ENCODE measurements around the gene RPL10. TPM values are rescaled to one million over a fixed set of nuclear protein-coding genes. Genes with fewer than 3 reads are reported as not detected.

The RPL10 gene
- total and polyA plus RNA-seq, 9 of the 15 experiments (the other 6 are each of a cell fraction or from before 2014, with no cell fraction given) = 3,774 to 7,600 (median 5,014) TPM

DNA sequence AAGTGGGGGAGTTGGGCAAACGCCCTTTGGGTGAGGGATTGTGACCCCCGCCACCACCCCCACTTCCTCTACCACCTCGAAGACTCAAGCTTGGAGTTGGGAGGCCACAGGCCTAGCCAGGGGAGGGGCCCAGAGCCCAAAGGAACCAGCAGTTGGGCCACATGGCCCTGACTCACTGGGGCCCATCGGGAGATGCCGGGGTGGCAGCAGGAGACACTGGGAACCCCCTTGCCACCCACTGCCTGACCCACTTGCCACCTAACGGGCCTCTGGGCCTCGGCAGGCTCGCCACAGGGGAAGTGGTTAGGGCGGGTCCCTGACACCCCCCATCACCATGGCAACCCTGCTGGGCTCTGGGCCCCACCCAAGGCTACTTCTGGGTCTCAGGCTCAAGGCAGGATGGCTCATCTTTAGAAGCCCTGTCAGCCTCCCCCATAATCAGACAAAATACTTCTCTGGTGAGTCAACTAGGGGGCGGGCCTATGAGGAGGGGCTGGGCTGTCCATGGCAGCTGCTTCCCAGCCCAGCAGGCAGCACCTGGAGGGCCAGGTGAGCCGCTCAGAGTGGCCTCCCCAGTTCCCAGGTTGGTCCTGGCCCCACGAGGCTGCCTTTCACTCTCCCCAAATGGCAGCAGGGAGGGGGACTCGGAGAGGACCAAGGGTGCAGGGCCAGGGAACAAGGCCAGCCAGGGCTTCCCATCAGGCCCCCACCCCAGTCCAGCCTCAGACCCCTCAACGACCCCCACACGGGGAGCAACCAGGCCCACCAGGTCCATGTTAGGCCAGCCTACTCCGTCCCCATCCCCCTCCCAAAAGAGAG, 29.3 kb upstream of the RPL10 start (continued):
- TF ChIP-seq RFX1 (IDR thresholded peaks at IDR 0.05) (peak; percentile 98), ZC3H8 (IDR thresholded peaks at IDR 0.05) (no peak), TCF3 (CRISPR knock-in tag; IDR thresholded peaks at IDR 0.05) (0 out of 2 replicates have a peak, but pooled peaks have one; percentile 22), DMBX1 (CRISPR knock-in tag; IDR thresholded peaks at IDR 0.05; ENCODE audit: borderline replicate concordance) (peak; percentile 32; the same call in 1 of the 2 replicates), BRF2 (IDR thresholded peaks at IDR 0.05; ENCODE audit: borderline replicate concordance, insufficient read depth, insufficient read length) (no peak), NBN (IDR thresholded peaks at IDR 0.05; ENCODE audit: low read depth) (no peak), SREBF2 (CRISPR knock-in tag; IDR thresholded peaks at IDR 0.05) (no peak), SRSF1 (IDR thresholded peaks at IDR 0.05; ENCODE audit: low read depth, low read length) (no peak), POLR2AphosphoS2 (IDR thresholded peaks at IDR 0.05; ENCODE audit: low read length) (no peak; the same call in 1 of the 2 replicates), ZBTB12 (CRISPR knock-in tag; IDR thresholded peaks at IDR 0.05) (no peak), SNRNP70 (optimal IDR thresholded peaks at IDR 0.05; ENCODE audit: low read depth, low read length) (no peak), RBM22 (IDR thresholded peaks at IDR 0.05; ENCODE audit: low read depth, low read length, poor library complexity, severe bottlenecking) (peak; percentile 56), POLR2B (IDR thresholded peaks at IDR 0.05; ENCODE audit: low read depth, partially characterized antibody) (peak; percentile 56)
- TF ChIP-seq, protein P1, sequence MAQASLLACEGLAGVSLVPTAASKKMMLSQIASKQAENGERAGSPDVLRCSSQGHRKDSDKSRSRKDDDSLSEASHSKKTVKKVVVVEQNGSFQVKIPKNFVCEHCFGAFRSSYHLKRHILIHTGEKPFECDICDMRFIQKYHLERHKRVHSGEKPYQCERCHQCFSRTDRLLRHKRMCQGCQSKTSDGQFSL (CRISPR knock-in tag; IDR thresholded peaks at IDR 0.05) = peak; percentile 82
- TF ChIP-seq, protein P1 (tag; IDR thresholded peaks at IDR 0.05) = peak in 1 of 2 experiments; percentile 10; a peak in 1 of 4 replicates

Data from K562 (cell line).